Right lobe of liver (tissue), 6 donors: Measurements from ENCODE around the gene RSPO1. TPM values are rescaled to one million over a fixed set of nuclear protein-coding genes. Genes with fewer than 3 reads are reported as not detected.

Experiments used
- ATAC-seq, 4 donors: fragments of 200-7000 bp; cut with Tn5 transposase; one replicate each; pipeline ENCODE4 v1.9.1; 2020; ENCODE audit warnings: mild to moderate bottlenecking in 4 of 4, moderate library complexity in 4 of 4
- DNase-seq, 3 donors: peaks; one replicate each; pipeline ENCODE4 v3.0.0-alpha.2; 2020
- H3K27ac ChIP-seq, 3 donors: fragments of 200-600 bp; one replicate each; pipeline ENCODE4 v1.8.0; 2022
- H3K27me3 ChIP-seq, 2 donors: fragments of 200-600 bp; one replicate each; pipeline ENCODE4 v1.8.0; 2022
- H3K36me3 ChIP-seq, 4 donors: fragments of 200-600 bp; sonication (generic) in 1 of 4; one replicate each; pipeline versions ENCODE4 v1.5.1 to v1.8.0; 2017 to 2022; ENCODE audit warnings: control low read depth in 1 of 4
- H3K4me1 ChIP-seq, 4 donors: fragments of 200-600 bp; sonication (generic) in 1 of 4; one replicate each; pipeline versions ENCODE4 v1.5.1 to v1.8.0; 2017 to 2022; ENCODE audit warnings: control low read depth in 1 of 4
- H3K4me3 ChIP-seq, 3 donors: fragments of 200-600 bp; one replicate each; pipeline ENCODE4 v1.8.0; 2022
- H3K9me3 ChIP-seq, 4 donors: fragments of 200-600 bp; sonication (generic) in 1 of 4; one replicate each; pipeline versions ENCODE4 v1.5.1 to v1.8.0; 2017 to 2022; ENCODE audit warnings: control low read depth in 1 of 4
- CTCF ChIP-seq, 4 donors: fragments of 200-600 bp in 3 of 4; fragments of 450-650 bp in 1 of 4; IDR thresholded peaks; one replicate each; pipeline versions ENCODE4 v1.5.1 to v1.8.0; 2016 to 2022; ENCODE audit warnings: antibody characterized with exemption in 4 of 4, mild to moderate bottlenecking in 2 of 4
- POLR2A ChIP-seq: fragments of 450-650 bp; IDR thresholded peaks from one replicate; pipeline ENCODE4 v1.6.1; 2017; ENCODE audit warnings: antibody characterized with exemption, mild to moderate bottlenecking
- WGBS: methylation state at CpG from one replicate; pipeline ENCODE4 v1.1.6; 2018; ENCODE audit warnings: low coverage, low lambda C conversion rate; ENCODE audit not compliant: insufficient coverage; ENCODE audit errors: missing lambda C conversion rate; 5-methylcytosine and 5-hydroxymethylcytosine counted together
- intact Hi-C, 2 donors: fragments of 100-400 bp; cut with DNase I; formaldehyde crosslinking; loops; one replicate each; pipeline versions ENCODE4 v1.11.2 to v1.14.1; 2022
- total RNA-seq, 6 experiments: library from RNA; depleted of rRNA in 2 of 6; stranded (reverse); fragments of >200 nt in 2 of 6; fragmentation: NEBNext Ultra II Directional in 3 of 6; extraction: Animal tissue kit (Norgen Biotek cat#: 25700) in 3 of 6; gene quantifications; one replicate each; pipeline versions ENCODE4 v1.1.0 to v1.2.4, GENCODE V29; 2016 to 2023
- donor health status: DM: no; HTN: yes; CAD: no.
- donor health status: DM: no; HTN: no; CAD: no.
- donor health status: DM: no; HTN: no; CAD: no.
- donor health status: DM: no; HTN: yes; CAD: no.
- donor health status: DM: no; HTN: yes; CAD: no.

Gene RSPO1
- total RNA-seq, 6 experiments from 2014 or later, result not detected

GRCh38 chr1:37658486-37658885 lies 23.8 kb upstream of the RSPO1 start:
- TF ChIP-seq POLR2A (no peak), CTCF (IDR thresholded peaks at IDR 0.05) (no peak)
- intact Hi-C loops, result no loop called here
- ATAC-seq, result no peak
- Histone ChIP-seq H3K4me3 (no peak overlapping the region), H3K36me3 (no peaks in the 10 kb centered on the region), H3K4me1 (no peaks in the 10 kb centered on the region), H3K27me3 (no peaks in the 10 kb centered on the region), H3K9me3 (no peaks in the 10 kb centered on the region), H3K27ac (no peak overlapping the region)
- DNase-seq, result no peak
- WGBS, result 80% methylated on average over 6 of the region's 6 CpGs

GRCh38 chr1:37657620-37658412 lies 23.1 kb upstream of the RSPO1 start:
- Histone ChIP-seq H3K27me3 (no peaks in the 10 kb centered on the region), H3K4me1 (no peaks in the 10 kb centered on the region), H3K4me3 (no peak overlapping the region), H3K9me3 (no peaks in the 10 kb centered on the region), H3K27ac (no peak overlapping the region), H3K36me3 (no peaks in the 10 kb centered on the region)
- 57% methylated on average over 5 of the region's 14 CpGs for WGBS
- DNase-seq (no peak), ATAC-seq (no peak)
- TF ChIP-seq CTCF (IDR thresholded peaks at IDR 0.05) (no peak), POLR2A (no peak)
- intact Hi-C loops, result no loop called here

- Histone ChIP-seq H3K9me3 (no peaks in the 10 kb centered on the region), H3K4me3 (no peak overlapping the region), H3K27me3 (no peaks in the 10 kb centered on the region), H3K36me3 (no peaks in the 10 kb centered on the region), H3K4me1 (no peaks in the 10 kb centered on the region), H3K27ac (no peak overlapping the region)
- WGBS, result 20% methylated on average over 1 of the region's 11 CpGs
- no peak for TF ChIP-seq POLR2A
- no peak for TF ChIP-seq CTCF (IDR thresholded peaks at IDR 0.05)
- no peak for DNase-seq
- ATAC-seq, result no peak
- intact Hi-C loops, result no loop called here
Measured at GRCh38 chr1:37656881-37657280, 22.2 kb upstream of the RSPO1 start.

GRCh38 chr1:37656026-37656425 lies 21.3 kb upstream of the RSPO1 start:
- Histone ChIP-seq H3K36me3 (no peaks in the 10 kb centered on the region), H3K4me1 (no peaks in the 10 kb centered on the region), H3K9me3 (no peaks in the 10 kb centered on the region), H3K27me3 (no peaks in the 10 kb centered on the region), H3K27ac (no peak overlapping the region), H3K4me3 (no peak overlapping the region)
- intact Hi-C loops, result no loop called here
- TF ChIP-seq POLR2A, result no peak
- TF ChIP-seq CTCF (IDR thresholded peaks at IDR 0.05), result no peak
- no peak for DNase-seq
- ATAC-seq, result no peak
- WGBS, result 67% methylated on average over 1 of the region's 7 CpGs

- no peak for ATAC-seq
- intact Hi-C loops, result no loop called here
- Histone ChIP-seq H3K27me3 (no peaks in the 10 kb centered on the region), H3K36me3 (no peaks in the 10 kb centered on the region), H3K4me3 (no peak overlapping the region), H3K4me1 (no peaks in the 10 kb centered on the region), H3K9me3 (no peaks in the 10 kb centered on the region), H3K27ac (no peak overlapping the region)
- DNase-seq, result no peak
- TF ChIP-seq POLR2A (no peak), CTCF (IDR thresholded peaks at IDR 0.05) (no peak)
Measured at GRCh38 chr1:37655274-37655673, 20.6 kb upstream of the RSPO1 start.
